ENCODE data around the gene SMG6. TPM values are rescaled to one million over a fixed set of nuclear protein-coding genes. Genes with fewer than 3 reads are reported as not detected.
A peak's percentile ranks its signal among the peaks of the same experiment; 100 is the strongest.

SMG6 gene
- total and polyA plus RNA-seq, 2 of the 13 experiments (the other 11 are each of a cell fraction or from before 2014, with no cell fraction given), result 4.6 to 14.6 TPM

- no peak for TF ChIP-seq PBX3 (CRISPR knock-in tag; IDR thresholded peaks at IDR 0.05; ENCODE audit: borderline replicate concordance)
- TF ChIP-seq POLR2A (IDR thresholded peaks at IDR 0.05; ENCODE audit: insufficient read depth in 1 of 2, low read depth in 2 of 2, low read length in 2 of 2), result peak; percentile 90 to 97
- TF ChIP-seq SIN3B (IDR thresholded peaks at IDR 0.05; ENCODE audit: low read length), result peak; percentile 97
- TF ChIP-seq SP4 (CRISPR knock-in tag; IDR thresholded peaks at IDR 0.05), result peak; percentile 76; the same call in 1 of the 2 replicates
- TF ChIP-seq BHLHE40 (IDR thresholded peaks at IDR 0.05; ENCODE audit: low read length), result peak; percentile 63
- TF ChIP-seq MBD4 (IDR thresholded peaks at IDR 0.05; ENCODE audit: borderline replicate concordance, low read length), result no peak
- no peak for TF ChIP-seq SUZ12 (IDR thresholded peaks at IDR 0.05; ENCODE audit: low read depth, low read length)
- peak; percentile 96; the same call in 1 of the 2 replicates for TF ChIP-seq ZNF879 (CRISPR knock-in tag; IDR thresholded peaks at IDR 0.05)
- TF ChIP-seq ZSCAN9 (CRISPR knock-in tag; IDR thresholded peaks at IDR 0.05; ENCODE audit: borderline replicate concordance), result peak; percentile 83; the same call in 1 of the 2 replicates
- TF ChIP-seq MYPOP (CRISPR knock-in tag; IDR thresholded peaks at IDR 0.05), result peak; percentile 95
- 0 out of 2 replicates have a peak, but pooled peaks have one; percentile 59 for TF ChIP-seq ZKSCAN8 (CRISPR knock-in tag; IDR thresholded peaks at IDR 0.05; ENCODE audit: borderline replicate concordance)
- TF ChIP-seq, protein P1, sequence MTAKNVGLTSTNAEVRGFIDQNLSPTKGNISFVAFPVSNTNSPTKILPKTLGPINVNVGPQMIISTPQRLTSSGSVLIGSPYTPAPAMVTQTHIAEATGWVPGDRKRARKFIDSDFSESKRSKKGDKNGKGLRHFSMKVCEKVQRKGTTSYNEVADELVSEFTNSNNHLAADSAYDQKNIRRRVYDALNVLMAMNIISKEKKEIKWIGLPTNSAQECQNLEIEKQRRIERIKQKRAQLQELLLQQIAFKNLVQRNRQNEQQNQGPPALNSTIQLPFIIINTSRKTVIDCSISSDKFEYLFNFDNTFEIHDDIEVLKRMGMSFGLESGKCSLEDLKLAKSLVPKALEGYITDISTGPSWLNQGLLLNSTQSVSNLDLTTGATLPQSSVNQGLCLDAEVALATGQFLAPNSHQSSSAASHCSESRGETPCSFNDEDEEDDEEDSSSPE (CRISPR knock-in tag; IDR thresholded peaks at IDR 0.05), result peak; percentile 87
- no peak for TF ChIP-seq ARHGAP35 (CRISPR knock-in tag; IDR thresholded peaks at IDR 0.05; ENCODE audit: borderline replicate concordance)
- TF ChIP-seq SALL1 (CRISPR knock-in tag; IDR thresholded peaks at IDR 0.05), result peak; percentile 79
- TF ChIP-seq ZFY (CRISPR knock-in tag; IDR thresholded peaks at IDR 0.05), result peak; percentile 93
- TF ChIP-seq, protein P2, sequence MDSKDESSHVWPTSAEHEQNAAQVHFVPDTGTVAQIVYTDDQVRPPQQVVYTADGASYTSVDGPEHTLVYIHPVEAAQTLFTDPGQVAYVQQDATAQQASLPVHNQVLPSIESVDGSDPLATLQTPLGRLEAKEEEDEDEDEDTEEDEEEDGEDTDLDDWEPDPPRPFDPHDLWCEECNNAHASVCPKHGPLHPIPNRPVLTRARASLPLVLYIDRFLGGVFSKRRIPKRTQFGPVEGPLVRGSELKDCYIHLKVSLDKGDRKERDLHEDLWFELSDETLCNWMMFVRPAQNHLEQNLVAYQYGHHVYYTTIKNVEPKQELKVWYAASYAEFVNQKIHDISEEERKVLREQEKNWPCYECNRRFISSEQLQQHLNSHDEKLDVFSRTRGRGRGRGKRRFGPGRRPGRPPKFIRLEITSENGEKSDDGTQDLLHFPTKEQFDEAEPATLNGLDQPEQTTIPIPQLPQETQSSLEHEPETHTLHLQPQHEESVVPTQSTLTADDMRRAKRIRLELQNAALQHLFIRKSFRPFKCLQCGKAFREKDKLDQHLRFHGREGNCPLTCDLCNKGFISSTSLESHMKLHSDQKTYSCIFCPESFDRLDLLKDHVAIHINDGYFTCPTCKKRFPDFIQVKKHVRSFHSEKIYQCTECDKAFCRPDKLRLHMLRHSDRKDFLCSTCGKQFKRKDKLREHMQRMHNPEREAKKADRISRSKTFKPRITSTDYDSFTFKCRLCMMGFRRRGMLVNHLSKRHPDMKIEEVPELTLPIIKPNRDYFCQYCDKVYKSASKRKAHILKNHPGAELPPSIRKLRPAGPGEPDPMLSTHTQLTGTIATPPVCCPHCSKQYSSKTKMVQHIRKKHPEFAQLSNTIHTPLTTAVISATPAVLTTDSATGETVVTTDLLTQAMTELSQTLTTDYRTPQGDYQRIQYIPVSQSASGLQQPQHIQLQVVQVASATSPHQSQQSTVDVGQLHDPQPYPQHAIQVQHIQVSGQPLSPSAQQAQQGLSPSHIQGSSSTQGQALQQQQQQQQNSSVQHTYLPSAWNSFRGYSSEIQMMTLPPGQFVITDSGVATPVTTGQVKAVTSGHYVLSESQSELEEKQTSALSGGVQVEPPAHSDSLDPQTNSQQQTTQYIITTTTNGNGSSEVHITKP (CRISPR knock-in tag; IDR thresholded peaks at IDR 0.05; ENCODE audit: low read depth), result peak; percentile 41; the same call in 1 of the 2 replicates
- no peak for TF ChIP-seq MAFG (CRISPR knock-in tag; IDR thresholded peaks at IDR 0.05)
- TF ChIP-seq MATR3 (CRISPR knock-in tag; IDR thresholded peaks at IDR 0.05), result no peak
- TF ChIP-seq EP300 (IDR thresholded peaks at IDR 0.05; ENCODE audit: low read depth in 2 of 2, low read length in 2 of 2), result peak in 1 of 2 experiments; percentile 33; a peak in 1 of 4 replicates
- no peak; the same call in 1 of the 2 replicates for TF ChIP-seq EP300 (CRISPR knock-in tag; IDR thresholded peaks at IDR 0.05; ENCODE audit: borderline replicate concordance)
- TF ChIP-seq ZNF563 (CRISPR knock-in tag; IDR thresholded peaks at IDR 0.05), result 0 out of 2 replicates have a peak, but pooled peaks have one; percentile 71
Measured at GRCh38 chr17:2336215-2336851, 32.7 kb upstream of the SMG6 start, which contains the start of gene TSR1 (continued).

Measured in HepG2 (cell line).